ENCODE results near the gene ROR2. TPM values are rescaled to one million over a fixed set of nuclear protein-coding genes. Genes with fewer than 3 reads are reported as not detected.

Gene ROR2
- total and polyA plus RNA-seq, 2 experiments from 2014 or later: 8.1 to 18.8 TPM

DNA sequence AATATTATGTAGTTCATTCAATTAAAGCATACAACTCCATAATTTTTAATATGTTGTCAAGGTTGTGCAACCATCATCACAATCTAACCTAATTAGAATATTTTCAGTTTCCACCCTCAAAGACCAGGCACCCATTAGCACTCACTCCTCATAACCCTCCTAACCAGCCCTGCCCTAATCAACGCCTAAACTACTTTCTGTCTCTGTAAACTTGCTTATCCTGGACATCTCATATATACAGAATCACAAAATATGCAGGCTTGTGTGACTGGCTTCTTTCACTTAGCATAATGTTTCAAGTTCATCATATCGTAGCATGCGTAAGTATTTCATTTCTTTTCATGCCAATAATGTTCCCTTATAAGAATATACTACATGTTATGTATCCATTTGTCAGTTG is 391.6 kb downstream of the ROR2 start (continued):
- TF ChIP-seq, protein P1, sequence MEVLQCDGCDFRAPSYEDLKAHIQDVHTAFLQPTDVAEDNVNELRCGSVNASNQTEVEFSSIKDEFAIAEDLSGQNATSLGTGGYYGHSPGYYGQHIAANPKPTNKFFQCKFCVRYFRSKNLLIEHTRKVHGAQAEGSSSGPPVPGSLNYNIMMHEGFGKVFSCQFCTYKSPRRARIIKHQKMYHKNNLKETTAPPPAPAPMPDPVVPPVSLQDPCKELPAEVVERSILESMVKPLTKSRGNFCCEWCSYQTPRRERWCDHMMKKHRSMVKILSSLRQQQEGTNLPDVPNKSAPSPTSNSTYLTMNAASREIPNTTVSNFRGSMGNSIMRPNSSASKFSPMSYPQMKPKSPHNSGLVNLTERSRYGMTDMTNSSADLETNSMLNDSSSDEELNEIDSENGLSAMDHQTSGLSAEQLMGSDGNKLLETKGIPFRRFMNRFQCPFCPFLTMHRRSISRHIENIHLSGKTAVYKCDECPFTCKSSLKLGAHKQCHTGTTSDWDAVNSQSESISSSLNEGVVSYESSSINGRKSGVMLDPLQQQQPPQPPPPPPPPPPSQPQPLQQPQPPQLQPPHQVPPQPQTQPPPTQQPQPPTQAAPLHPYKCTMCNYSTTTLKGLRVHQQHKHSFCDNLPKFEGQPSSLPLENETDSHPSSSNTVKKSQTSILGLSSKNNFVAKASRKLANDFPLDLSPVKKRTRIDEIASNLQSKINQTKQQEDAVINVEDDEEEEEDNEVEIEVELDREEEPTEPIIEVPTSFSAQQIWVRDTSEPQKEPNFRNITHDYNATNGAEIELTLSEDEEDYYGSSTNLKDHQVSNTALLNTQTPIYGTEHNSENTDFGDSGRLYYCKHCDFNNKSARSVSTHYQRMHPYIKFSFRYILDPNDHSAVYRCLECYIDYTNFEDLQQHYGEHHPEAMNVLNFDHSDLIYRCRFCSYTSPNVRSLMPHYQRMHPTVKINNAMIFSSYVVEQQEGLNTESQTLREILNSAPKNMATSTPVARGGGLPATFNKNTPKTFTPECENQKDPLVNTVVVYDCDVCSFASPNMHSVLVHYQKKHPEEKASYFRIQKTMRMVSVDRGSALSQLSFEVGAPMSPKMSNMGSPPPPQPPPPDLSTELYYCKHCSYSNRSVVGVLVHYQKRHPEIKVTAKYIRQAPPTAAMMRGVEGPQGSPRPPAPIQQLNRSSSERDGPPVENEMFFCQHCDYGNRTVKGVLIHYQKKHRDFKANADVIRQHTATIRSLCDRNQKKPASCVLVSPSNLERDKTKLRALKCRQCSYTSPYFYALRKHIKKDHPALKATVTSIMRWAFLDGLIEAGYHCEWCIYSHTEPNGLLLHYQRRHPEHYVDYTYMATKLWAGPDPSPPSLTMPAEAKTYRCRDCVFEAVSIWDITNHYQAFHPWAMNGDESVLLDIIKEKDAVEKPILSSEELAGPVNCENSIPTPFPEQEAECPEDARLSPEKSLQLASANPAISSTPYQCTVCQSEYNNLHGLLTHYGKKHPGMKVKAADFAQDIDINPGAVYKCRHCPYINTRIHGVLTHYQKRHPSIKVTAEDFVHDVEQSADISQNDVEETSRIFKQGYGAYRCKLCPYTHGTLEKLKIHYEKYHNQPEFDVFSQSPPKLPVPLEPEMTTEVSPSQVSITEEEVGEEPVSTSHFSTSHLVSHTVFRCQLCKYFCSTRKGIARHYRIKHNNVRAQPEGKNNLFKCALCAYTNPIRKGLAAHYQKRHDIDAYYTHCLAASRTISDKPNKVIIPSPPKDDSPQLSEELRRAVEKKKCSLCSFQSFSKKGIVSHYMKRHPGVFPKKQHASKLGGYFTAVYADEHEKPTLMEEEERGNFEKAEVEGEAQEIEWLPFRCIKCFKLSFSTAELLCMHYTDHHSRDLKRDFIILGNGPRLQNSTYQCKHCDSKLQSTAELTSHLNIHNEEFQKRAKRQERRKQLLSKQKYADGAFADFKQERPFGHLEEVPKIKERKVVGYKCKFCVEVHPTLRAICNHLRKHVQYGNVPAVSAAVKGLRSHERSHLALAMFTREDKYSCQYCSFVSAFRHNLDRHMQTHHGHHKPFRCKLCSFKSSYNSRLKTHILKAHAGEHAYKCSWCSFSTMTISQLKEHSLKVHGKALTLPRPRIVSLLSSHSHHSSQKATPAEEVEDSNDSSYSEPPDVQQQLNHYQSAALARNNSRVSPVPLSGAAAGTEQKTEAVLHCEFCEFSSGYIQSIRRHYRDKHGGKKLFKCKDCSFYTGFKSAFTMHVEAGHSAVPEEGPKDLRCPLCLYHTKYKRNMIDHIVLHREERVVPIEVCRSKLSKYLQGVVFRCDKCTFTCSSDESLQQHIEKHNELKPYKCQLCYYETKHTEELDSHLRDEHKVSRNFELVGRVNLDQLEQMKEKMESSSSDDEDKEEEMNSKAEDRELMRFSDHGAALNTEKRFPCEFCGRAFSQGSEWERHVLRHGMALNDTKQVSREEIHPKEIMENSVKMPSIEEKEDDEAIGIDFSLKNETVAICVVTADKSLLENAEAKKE (CRISPR knock-in tag; IDR thresholded peaks at IDR 0.05): no peak
- TF ChIP-seq ZNF114 (CRISPR knock-in tag; IDR thresholded peaks at IDR 0.05): no peak

DNA sequence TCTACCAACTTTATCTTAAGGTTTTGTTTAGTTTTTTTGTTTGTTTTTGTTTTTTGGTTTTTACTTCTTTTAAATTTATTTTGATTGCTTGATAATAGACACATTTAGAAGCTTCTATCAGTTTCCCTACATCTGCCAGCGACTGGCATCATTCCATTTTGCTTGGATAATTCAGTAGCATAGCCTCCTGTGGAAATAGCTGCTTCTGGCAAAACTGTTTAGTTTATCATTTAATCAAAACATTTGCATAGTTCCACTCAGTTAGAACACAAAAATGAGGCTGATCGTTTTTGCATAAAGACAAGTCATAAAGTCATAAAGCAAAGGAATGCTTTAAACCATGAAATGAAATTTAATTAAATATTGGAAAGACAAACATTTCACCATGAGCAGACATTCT is 392.7 kb downstream of the ROR2 start:
- no peak overlapping the region for H3K4me2 ChIP-seq
- ATAC-seq: no peak
- no peaks in the 10 kb centered on the region for H3F3A ChIP-seq (replicated peaks; ENCODE audit: low read depth)
- TF ChIP-seq, protein P1 (CRISPR knock-in tag; IDR thresholded peaks at IDR 0.05): no peak
- TF ChIP-seq ZNF114 (CRISPR knock-in tag; IDR thresholded peaks at IDR 0.05): no peak
- no peak for TF ChIP-seq EZH2 (IDR thresholded peaks at IDR 0.05; ENCODE audit: low read depth, unreplicated experiment)
- TF ChIP-seq, protein P2, sequence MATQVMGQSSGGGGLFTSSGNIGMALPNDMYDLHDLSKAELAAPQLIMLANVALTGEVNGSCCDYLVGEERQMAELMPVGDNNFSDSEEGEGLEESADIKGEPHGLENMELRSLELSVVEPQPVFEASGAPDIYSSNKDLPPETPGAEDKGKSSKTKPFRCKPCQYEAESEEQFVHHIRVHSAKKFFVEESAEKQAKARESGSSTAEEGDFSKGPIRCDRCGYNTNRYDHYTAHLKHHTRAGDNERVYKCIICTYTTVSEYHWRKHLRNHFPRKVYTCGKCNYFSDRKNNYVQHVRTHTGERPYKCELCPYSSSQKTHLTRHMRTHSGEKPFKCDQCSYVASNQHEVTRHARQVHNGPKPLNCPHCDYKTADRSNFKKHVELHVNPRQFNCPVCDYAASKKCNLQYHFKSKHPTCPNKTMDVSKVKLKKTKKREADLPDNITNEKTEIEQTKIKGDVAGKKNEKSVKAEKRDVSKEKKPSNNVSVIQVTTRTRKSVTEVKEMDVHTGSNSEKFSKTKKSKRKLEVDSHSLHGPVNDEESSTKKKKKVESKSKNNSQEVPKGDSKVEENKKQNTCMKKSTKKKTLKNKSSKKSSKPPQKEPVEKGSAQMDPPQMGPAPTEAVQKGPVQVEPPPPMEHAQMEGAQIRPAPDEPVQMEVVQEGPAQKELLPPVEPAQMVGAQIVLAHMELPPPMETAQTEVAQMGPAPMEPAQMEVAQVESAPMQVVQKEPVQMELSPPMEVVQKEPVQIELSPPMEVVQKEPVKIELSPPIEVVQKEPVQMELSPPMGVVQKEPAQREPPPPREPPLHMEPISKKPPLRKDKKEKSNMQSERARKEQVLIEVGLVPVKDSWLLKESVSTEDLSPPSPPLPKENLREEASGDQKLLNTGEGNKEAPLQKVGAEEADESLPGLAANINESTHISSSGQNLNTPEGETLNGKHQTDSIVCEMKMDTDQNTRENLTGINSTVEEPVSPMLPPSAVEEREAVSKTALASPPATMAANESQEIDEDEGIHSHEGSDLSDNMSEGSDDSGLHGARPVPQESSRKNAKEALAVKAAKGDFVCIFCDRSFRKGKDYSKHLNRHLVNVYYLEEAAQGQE (IDR thresholded peaks at IDR 0.05; ENCODE audit: unreplicated experiment): no peak
- TF ChIP-seq POLR2AphosphoS5 (IDR thresholded peaks at IDR 0.05; ENCODE audit: low read depth): no peak
- TF ChIP-seq JUNB (IDR thresholded peaks at IDR 0.05; ENCODE audit: unreplicated experiment): no peak

More for the DNA sequence above, 392.7 kb downstream of the ROR2 start:
- H3K4me1 ChIP-seq (ENCODE audit: insufficient read depth): peaks cover 21% of the 10 kb centered on the region
- no peaks in the 10 kb centered on the region for H3K27me3 ChIP-seq (ENCODE audit: insufficient read depth)
- Mint-ChIP-seq H3K9me3 (no peaks in the 10 kb centered on the region; the same call in 2 of the 3 replicates), H3K4me3 (no peak overlapping the region), H3K4me1 (peaks cover 25% of the 10 kb centered on the region), H3K27ac (no peak overlapping the region), H3K36me3 (ENCODE audit: low read depth) (no peaks in the 10 kb centered on the region; the same call in 2 of the 3 replicates), H3K27me3 (ENCODE audit: insufficient read depth, low read depth, poor library complexity) (peaks cover 4% of the 10 kb centered on the region)
- no peak overlapping the region for H3K27ac ChIP-seq (ENCODE audit: low read depth)
- no peaks in the 10 kb centered on the region for H3K9me2 ChIP-seq (ENCODE audit: insufficient read depth)
- H3K36me3 ChIP-seq (ENCODE audit: insufficient read depth): no peaks in the 10 kb centered on the region
- H2AFZ ChIP-seq: no peak overlapping the region
- H4K20me1 ChIP-seq (replicated peaks; ENCODE audit: insufficient read depth): no peaks in the 10 kb centered on the region
- H3K4me3 ChIP-seq: no peak overlapping the region
- DNase-seq (ENCODE audit: low spot score): no peak
- no peaks in the 10 kb centered on the region for H3K79me2 ChIP-seq (replicated peaks; ENCODE audit: insufficient read depth)

Data from GM23338 (cell line).